ENCODE measurements around the gene PCGF3.
A peak's percentile ranks its signal among the peaks of the same experiment; 100 is the strongest.
"Not testable (repeated sequence)": the region's sequence is repeated elsewhere in the genome, so short reads cannot be mapped to it uniquely, and the experiment has no call there.

PCGF3 gene

GRCh38 chr4:743463-744211 lies 38.0 kb downstream of the PCGF3 start:
- DNase-seq = no peak

DNA sequence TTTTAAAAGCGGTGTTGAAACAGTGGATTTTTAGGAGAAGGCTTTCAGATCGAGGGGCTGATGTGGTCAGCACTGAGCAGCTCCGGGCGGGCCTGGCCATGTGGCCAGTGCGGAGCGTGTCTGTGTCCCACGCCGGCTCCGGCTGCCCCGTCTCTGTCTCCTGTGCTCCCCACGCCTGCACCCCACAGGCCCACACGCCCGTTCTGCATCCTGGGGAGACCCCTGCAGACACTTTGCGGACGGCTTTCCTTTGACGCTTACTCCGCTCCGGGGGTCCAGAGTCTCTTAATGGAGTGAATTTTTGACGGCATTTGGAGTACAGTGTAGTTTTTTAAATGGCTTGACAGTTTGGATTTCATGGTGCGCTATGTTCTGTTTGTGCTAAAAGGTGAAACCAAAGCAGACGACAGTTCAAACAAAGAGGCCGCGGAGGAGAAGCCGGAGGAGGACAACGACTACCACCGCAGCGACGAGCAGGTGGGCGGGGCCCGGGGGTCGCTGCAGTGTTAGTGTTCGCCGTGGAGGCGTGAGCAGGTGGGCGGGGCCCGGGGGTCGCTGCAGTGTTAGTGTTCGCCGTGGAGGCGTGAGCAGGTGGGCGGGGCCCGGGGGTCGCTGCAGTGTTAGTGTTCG lies 38.7 kb downstream of the PCGF3 start:
- DNase-seq = no peak

DNA sequence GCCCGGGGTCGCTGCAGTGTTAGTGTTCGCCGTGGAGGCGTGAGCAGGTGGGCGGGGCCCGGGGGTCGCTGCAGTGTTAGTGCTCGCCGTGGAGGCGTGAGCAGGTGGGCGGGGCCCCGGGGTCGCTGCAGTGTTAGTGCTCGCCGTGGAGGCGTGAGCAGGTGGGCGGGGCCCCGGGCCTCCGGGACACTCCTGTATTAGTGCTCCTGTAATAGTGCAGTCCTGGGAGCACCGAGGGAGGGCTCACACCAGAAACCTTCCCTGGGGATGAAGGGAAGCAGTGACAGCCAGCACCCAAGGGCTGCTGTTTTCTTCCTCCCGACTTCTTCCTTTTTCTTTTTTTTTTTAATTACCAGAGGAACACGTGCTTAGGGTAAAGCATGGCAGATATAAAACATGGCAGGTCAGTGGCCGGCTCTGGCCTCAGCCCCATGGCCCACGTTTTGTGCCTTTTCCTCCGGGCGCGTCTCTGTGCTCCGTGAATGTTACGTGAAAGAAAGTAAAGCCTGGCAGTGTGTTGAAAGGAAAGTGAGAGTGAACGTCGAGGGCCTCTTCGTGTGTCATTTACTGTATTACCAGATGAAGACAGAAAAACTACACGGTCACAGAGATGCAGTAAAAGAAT lies 42.0 kb downstream of the PCGF3 start:
- no peak for DNase-seq

- no peak for DNase-seq
These were observed 42.8 kb downstream of the PCGF3 start for GRCh38 chr4:748461-748860.

GRCh38 chr4:749698-750666 lies 44.4 kb downstream of the PCGF3 start:
- DNase-seq = no peak

DNA sequence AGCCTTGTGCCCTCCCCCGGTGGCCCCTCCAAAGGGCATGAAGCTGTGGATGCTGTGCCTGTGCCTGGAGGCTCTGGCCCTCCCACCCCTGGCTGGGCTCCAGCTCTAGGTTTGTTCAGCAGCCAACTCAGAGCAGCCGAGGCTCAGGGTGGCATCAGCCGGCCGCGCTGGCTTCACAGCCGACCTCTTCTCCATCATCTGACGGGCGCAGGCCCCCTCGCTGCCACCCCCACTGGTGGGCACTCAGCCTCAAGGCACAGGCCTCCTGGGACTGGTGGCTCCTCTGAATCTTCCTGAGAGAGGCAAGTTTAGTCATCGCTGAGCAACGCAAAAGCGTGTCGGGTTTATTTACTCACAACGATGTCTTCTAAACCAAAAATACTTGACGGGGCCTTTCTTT lies 46.0 kb downstream of the PCGF3 start:
- peak; percentile 68 to 83 for DNase-seq

DNA sequence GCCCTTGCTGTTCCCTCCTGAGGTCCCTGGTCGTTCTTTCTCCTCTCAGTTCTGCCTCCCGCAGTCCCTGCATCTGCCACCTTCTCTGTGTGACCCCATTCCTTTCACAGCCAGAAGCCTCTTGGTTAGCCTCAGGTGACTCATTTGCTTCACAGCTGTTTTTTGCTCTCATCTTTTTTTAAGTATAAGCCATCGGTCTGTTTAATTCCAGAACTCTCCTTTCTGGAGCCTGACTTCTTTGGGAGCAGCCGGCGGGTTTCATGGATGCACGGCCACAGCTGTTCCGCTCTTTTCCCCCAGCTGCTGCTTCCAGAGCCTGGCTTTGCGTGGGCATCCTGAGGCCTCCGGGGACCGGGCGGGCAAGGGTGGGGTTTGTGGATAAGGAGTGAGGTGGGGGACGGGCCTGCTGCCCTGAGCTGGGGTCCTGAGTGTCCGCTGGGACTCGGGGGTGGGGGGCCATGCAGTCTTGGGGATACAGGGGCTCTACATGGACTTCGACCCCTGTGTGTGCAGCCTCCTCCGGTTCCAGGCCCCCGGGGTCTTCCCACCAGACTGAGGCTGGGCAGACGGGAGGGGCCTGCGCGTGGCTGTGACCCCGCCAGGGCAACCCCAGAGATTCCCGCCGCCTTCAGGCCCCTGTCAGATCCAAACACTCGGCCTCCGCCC lies 46.7 kb downstream of the PCGF3 start:
- no peak for DNase-seq

DNA sequence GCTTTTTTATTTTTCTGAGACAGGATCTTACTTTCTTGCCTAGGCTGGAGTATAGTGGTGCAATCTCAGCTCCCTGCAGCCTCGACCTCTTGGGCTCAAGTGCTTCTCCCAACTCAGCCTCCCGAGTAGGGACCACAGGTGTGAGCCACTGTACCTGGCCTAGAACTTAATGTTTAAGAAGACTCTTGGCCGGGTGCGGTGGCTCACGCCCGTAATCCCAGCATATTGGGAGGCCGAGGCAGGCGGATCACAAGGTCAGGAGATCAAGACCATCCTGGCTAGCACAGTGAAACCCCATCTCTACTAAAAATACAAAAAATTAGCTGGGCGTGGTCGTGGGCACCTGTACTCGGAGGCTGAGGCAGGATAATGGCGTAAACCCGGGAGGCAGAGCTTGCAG lies 47.6 kb downstream of the PCGF3 start:
- DNase-seq = not testable (repeated sequence)

- DNase-seq = no peak
These were observed 48.8 kb downstream of the PCGF3 start for GRCh38 chr4:754221-755120.

DNA sequence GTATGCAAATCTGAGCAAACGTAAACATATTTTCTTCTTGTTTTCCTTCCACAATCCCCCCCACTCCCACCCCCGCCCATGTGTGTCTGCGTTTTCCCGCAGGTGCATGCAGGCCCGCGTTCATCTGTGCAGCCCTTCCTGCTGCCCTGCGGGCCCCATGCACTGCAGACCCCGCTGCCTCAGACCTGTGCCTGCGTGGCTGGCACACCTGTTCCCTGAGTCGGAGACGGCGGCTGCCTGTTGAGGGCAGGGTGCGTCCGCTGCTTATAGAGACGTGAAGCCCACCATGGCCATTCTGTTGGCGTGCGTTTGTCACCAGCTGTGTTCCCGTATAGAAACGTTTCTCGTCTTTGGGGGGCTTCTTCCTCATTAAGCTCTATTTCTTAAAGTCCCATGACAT lies 51.5 kb downstream of the PCGF3 start:
- DNase-seq = no peak

- not testable (repeated sequence) for DNase-seq
These were observed 54.2 kb downstream of the PCGF3 start for GRCh38 chr4:759810-760209.

DNA sequence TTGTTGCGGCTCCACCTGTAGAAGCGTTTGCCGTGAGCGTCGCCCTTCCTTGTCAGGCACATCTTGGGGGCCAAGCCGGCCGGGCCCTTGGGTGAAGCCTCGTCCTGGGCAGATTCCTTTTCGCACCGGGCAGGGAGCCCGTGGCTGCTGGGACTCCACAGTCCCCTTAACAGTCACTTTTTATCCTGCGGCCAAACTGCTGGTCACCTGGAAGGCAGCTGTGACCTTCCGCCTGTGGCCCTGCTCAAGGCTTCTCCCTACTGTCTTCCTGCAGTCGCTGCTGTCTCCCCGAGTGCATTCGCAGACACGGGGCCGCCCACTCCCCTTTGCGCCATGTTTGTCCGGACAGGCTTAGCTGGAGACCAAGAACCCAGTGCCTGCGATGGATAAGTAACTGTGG lies 55.0 kb downstream of the PCGF3 start:
- no peak for DNase-seq

GRCh38 chr4:761086-761485 lies 55.5 kb downstream of the PCGF3 start:
- no peak for DNase-seq

GRCh38 chr4:761739-762138 lies 56.1 kb downstream of the PCGF3 start:
- DNase-seq = no peak

DNA sequence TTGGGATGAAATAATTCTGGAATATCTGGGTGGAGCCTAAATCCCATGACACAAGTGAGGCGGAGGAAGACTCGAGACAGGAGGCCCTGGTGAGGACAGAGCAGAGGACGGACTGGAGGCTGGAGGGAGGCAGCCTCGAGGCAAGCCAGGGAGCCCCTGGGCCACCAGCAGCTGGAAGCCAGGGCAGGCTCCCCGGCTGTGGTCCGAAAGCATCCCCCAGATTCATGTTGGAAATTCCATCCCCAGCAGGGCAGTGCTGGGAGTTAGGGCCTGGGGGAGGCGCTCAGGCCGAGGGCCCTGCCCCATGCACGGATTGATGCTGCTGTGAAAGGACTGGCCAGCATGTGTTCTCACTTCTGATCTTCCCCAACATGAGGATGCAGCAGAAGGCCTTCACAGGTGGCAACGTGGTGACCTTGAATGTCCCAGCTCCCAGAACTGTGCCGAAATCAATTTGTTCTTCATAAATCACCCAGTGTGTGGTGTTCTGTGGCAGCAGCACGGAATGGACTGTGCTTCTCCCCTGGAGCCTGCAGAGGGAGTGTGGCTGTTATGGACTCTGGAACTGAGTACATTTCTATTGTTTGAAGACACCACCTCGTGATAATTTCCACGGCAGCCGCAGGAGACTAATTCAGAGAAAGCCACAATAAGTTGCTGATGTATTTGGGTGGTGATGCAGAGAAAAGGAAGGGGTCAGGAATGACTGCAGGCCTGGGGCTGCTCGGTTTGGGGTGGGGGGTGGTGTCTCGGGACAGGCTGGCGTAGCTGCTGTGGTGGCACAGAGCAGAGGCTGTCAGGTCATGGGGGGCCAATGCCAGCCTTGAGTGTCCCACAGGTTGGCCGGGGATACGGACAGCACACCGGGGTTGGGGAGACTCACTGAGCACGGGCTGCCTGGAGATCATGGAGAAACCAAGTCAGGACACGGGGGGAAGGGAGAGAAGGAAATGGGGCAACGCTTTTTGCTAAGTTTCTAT lies 56.9 kb downstream of the PCGF3 start:
- peak in 1 of 2 experiments; percentile 19 for DNase-seq

DNA sequence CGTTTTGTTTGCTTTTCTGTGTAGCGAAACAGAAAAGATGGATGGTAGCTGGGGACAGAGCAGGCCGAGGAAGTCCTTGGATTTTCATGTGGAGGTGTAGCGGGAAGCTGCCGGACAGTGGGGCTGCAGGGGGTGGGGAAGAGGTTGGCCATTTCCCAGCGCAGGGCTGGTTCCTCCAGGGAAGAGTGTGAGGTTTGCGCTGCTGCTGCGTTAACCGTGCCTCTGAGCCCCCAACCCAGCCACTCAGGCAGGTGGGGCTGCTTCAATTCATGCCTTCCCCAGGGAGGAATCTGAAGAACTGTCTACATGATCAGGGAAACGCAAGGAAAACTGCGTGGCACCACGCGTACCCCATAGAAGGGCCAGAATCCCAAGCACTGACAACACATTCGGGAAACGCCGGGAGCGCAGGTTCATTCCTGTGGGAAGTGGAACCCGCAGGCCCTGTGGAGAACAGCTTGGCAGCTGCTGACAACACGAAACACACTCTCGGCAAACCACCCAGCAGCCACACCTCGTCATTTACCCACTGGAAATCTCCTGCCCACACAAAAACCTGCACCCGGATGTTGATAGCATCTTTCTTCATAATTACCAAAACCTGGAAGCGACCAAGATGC lies 57.7 kb downstream of the PCGF3 start:
- no peak for DNase-seq

DNA sequence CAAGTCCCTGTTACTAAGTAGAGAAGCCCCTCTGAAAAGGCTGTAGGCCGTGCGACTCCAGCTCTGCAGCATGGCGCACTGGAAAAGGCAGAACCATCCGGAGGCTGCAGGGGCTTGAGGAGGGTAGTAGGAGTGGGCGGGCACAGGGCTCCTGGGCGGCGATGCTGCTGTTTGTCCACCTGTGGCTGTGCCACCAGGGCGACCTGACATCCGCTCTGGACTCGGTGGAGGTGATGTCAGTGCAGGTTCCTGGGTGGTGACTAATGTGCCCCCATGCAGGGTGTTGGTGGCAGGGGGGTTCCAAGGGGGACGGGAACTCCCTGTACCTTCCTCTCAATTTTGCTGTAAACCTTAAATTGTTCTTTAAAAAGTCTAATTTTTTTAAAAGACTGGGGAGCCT lies 58.3 kb downstream of the PCGF3 start:
- DNase-seq = no peak

DNA sequence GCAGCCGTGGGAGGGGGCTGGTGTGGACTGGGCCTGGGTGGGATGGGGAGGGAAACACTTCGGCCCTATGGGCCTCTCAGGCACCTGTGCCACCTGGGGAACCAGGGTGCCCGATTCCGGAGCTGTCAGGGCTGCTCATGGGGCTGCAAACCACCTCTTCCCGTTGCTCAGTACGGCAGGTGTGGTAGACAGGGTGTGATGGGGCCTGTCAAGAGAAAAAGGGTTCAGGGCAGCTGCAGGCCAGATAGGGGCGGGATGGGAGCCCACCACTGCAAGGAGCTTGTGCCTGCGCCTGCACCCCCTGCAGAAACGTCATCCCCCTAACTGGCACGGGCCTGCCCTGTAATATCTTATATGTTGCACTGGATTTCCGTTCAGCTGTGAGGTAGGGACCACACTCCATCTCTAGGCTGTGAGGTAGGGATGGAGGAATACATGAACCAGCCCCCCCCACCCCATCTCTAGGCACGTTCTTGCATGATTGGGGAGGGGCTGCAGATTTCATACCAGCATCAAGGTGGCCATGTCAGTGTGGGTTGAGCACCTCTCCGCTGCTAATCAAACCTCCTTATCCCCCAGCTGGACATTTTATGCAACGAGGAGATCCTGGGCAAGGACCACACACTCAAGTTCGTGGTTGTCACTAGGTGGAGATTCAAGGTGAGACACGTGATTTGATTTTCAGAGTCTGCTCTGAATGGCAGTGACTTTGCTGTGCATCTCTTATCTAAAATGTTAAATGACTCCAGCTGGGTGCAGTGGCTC lies 59.0 kb downstream of the PCGF3 start:
- DNase-seq = no peak

GRCh38 chr4:766152-766515 lies 60.5 kb downstream of the PCGF3 start:
- no peak for DNase-seq
